A549 (cell line): Measurements from ENCODE around the gene ST8SIA4.

ENCODE experiments used
- ATOH8 ChIP-seq: fragments of 250-450 bp; sonication (Bioruptor Pico); IDR thresholded peaks from 2 replicates; pipeline ENCODE4 v1.5.0; 2020; ENCODE audit warnings: low read depth, mild to moderate bottlenecking, moderate library complexity
- CEBPB ChIP-seq, 2 experiments: fragments of >200 bp in 1 of 2; sonication (Bioruptor Twin) in 1 of 2; formaldehyde crosslinking in 1 of 2; IDR thresholded peaks; 2 replicates each; pipeline ENCODE4 v1.6.1; 2012 to 2016
- CTCF ChIP-seq: fragments of >200 bp; sonication (Bioruptor Twin); formaldehyde crosslinking; IDR thresholded peaks from 3 replicates; pipeline ENCODE4 v1.5.1; 2016
- EP300 ChIP-seq, 2 experiments: fragments of >200 bp; sonication (Bioruptor Twin); formaldehyde crosslinking; IDR thresholded peaks; 2 replicates in 1 of 2; 3 replicates in 1 of 2; pipeline ENCODE4 v1.6.1; 2016 to 2017
- FOSL2 ChIP-seq, 2 experiments: fragments of 450-650 bp in 1 of 2; fragments of >200 bp in 1 of 2; sonication (Bioruptor Twin) in 1 of 2; formaldehyde crosslinking; IDR thresholded peaks; 2 replicates each; pipeline versions ENCODE4 v1.5.0 to v1.6.1; 2016 to 2020; ENCODE audit warnings: mild to moderate bottlenecking in 1 of 2, moderate library complexity in 1 of 2
- POLR2A ChIP-seq: IDR thresholded peaks from 2 replicates; pipeline ENCODE4 v1.6.1; 2012; ENCODE audit warnings: mild to moderate bottlenecking, low read length
- RFX5 ChIP-seq: fragments of 450-650 bp; IDR thresholded peaks from 2 replicates; pipeline ENCODE4 v1.7.1; 2014; ENCODE audit warnings: antibody characterized with exemption, mild to moderate bottlenecking, moderate library complexity
- TF ChIP-seq, protein P1 (sequence below): fragments of 200-600 bp; sonication (generic); IDR thresholded peaks from 2 replicates; pipeline ENCODE4 v1.6.1; 2016; ENCODE audit warnings: antibody characterized with exemption, mild to moderate bottlenecking, moderate library complexity

GRCh38 chr5:100909034-100909433 lies 6.0 kb upstream of the ST8SIA4 start:
- TF ChIP-seq CTCF (no peak), POLR2A (no peak), FOSL2 (IDR thresholded peaks at IDR 0.05) (no peak), FOSL2 (CRISPR knock-in tag; IDR thresholded peaks at IDR 0.05) (no peak), RFX5 (no peak), CEBPB (IDR thresholded peaks at IDR 0.05) (no peak), ATOH8 (CRISPR knock-in tag) (no peak), EP300 (IDR thresholded peaks at IDR 0.05) (no peak)
- TF ChIP-seq, protein P1, sequence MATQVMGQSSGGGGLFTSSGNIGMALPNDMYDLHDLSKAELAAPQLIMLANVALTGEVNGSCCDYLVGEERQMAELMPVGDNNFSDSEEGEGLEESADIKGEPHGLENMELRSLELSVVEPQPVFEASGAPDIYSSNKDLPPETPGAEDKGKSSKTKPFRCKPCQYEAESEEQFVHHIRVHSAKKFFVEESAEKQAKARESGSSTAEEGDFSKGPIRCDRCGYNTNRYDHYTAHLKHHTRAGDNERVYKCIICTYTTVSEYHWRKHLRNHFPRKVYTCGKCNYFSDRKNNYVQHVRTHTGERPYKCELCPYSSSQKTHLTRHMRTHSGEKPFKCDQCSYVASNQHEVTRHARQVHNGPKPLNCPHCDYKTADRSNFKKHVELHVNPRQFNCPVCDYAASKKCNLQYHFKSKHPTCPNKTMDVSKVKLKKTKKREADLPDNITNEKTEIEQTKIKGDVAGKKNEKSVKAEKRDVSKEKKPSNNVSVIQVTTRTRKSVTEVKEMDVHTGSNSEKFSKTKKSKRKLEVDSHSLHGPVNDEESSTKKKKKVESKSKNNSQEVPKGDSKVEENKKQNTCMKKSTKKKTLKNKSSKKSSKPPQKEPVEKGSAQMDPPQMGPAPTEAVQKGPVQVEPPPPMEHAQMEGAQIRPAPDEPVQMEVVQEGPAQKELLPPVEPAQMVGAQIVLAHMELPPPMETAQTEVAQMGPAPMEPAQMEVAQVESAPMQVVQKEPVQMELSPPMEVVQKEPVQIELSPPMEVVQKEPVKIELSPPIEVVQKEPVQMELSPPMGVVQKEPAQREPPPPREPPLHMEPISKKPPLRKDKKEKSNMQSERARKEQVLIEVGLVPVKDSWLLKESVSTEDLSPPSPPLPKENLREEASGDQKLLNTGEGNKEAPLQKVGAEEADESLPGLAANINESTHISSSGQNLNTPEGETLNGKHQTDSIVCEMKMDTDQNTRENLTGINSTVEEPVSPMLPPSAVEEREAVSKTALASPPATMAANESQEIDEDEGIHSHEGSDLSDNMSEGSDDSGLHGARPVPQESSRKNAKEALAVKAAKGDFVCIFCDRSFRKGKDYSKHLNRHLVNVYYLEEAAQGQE: no peak
